Epidermal melanocyte (primary cell): Measurements from ENCODE around the gene KCNH5.

Experiments
- DNase-seq: peaks from one replicate; pipeline ENCODE4 v3.0.0; 2011; ENCODE audit warnings: low spot score; ENCODE audit not compliant: insufficient read length

The KCNH5 gene

GRCh38 chr14:63045234-63045611 lies at the start of gene KCNH5:
KCNH5 (minus strand) TSS chr14:63045458; CDS start chr14:63045186, 272 bp downstream.
- no peak for DNase-seq

DNA sequence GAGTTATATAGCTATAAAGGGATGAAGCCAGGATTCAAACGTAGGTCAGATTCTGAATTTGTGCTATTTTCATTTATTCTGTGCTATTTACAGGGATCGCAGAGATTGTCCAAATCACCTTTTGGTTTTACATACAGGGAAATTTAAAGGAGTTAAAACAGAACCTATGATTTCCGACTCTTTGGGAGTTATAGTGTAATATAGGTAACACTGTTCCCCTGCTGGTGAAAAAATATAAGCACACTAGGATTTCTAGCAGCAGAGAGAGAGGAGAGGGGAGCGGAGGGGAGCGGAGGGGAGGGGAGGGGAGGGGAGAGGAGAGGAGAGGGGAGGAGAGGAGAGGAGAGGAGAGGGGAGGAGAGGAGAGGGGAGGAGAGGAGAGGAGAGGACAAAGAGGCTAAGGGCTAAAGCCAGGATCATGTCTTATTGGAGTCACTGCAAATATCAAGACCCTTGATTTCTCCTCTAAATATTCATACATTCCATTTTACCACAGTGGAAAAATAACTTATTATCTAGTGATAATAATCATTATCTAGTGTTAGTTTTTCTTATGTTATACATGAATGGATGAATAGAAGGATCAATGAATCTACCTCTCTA lies 46.2 kb upstream of the KCNH5 start:
- no peak for DNase-seq

- DNase-seq = no peak
Measured at GRCh38 chr14:63088865-63089264, 43.6 kb upstream of the KCNH5 start.

DNA sequence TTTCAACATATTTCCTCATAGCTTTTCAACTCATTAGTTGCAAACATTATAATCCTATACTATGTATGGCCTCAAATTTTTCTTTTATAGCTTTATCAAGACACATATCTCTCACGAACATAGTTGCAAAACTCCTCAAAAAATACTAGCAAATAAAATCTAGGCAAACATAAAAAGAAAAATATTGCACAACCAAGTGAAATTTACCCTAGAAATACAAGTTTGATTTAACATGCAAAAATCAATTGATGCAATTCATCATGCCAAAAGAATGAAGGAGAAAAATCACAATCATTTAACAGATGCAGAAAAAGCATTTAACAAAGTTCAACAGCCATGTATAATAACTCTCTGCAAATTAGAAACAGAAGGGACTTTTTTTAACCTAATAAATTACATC lies 33.3 kb upstream of the KCNH5 start:
- DNase-seq = no peak

- no peak for DNase-seq
Measured at GRCh38 chr14:63076488-63076887, 31.2 kb upstream of the KCNH5 start.

DNA sequence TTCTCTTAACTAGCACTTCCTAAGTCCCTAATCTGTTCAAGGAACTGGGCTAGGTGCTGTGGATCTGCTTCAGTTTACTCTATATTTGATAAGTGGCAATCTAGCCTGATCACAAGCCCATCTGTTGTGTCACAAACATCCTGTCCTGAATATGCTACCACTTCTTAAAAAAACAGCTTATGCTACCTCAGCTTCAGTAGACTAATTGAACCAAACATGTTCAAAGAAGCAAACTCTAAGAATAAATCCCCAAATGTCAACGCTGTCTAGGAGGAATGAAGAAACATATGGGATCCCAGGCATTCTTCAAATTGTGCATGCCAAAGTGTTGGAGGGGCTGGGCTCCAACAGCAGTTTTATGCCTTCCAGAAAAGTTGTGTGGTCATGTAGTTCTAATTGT lies 10.4 kb upstream of the KCNH5 start:
- DNase-seq = no peak

- DNase-seq = no peak
Measured at GRCh38 chr14:63051992-63052391, 6.7 kb upstream of the KCNH5 start.

DNA sequence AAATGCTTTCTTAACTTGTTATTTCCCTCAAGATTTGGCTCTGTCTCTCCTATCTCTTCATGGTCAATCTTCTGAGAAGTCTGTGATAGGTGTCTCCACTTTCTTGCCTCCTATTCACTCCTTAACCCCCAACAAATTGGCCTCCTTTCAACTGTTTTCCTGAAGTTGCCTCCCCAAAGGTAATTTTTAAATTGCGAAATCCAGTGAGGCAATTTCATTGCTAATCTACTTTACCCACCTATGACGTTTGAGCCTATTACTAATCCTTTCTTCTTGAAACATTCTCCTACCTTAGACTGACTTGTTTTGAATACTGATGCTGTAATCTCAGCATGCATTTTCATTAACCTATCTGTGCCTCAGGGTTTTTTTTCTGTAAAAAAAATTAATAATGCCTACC lies 6.0 kb upstream of the KCNH5 start:
- no peak for DNase-seq

GRCh38 chr14:63050694-63051093 lies 5.4 kb upstream of the KCNH5 start:
- DNase-seq = no peak

GRCh38 chr14:63046339-63047268 lies 1.3 kb upstream of the KCNH5 start:
- DNase-seq = no peak

DNA sequence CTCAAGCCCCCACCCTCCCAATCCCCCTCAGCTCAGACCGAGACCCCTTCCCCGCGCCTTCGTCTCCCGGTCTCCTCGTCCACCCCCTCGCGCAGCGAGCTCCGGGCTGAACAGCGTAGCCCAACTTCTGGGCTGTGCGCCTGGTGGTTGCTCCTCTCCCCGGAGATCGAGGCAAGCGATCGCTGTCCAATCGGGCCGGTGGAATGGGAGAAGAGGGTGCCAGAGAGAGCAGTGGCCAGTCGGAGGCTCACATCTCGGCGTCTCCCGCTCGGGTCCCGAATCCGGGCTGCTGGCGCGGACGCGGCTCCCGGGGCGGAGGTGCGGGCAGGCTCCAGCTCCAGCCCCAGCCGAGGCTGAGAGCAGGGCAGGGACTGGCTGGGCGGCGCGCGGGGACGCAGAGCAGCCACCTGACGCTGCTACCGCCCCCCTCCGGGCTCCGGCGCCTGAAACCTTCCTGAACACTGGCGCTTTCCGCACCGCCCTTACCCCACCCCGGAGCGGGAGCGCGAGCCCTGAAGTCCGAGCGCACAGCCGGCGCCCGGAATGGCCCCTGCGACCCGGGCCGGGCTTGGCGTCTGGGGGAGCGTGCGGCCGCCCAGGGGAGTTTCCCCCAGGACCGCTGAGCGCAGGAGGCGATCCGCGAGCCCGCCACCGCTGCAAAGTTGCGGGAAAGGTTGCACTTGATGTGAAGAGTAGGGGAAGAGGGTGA lies 508 bp upstream of the KCNH5 start:
- DNase-seq = no peak

DNA sequence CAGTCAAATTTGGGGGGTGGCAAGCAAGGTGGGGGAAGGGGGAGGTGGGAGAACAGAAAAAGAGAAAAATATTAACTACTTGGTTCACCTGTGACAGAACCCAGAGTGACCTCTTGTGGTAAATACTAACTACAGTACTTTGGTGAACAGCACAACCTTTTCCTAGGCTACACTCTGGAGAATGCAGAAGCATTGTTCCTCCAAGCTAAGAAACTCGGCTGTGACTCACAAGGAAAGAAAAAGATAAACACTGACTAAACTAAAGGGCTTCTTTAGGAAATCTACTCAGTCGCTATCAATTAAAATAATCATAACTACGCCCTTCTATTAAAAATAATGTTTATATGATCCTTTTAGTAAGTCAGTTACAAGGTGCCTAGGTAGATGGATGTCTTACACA lies 5.4 kb downstream of the KCNH5 start:
- no peak for DNase-seq

- DNase-seq = no peak
Measured at GRCh38 chr14:63032641-63033040, 12.6 kb downstream of the KCNH5 start.

GRCh38 chr14:63032076-63032475 lies 13.2 kb downstream of the KCNH5 start:
- DNase-seq = no peak

- no peak for DNase-seq
Measured at GRCh38 chr14:63030113-63030512, 15.1 kb downstream of the KCNH5 start.

GRCh38 chr14:63027719-63028118 lies 17.5 kb downstream of the KCNH5 start:
- DNase-seq = no peak

- DNase-seq = no peak
Measured at GRCh38 chr14:63026491-63026890, 18.8 kb downstream of the KCNH5 start.

- no peak for DNase-seq
Measured at GRCh38 chr14:63014621-63015020, 30.6 kb downstream of the KCNH5 start.

GRCh38 chr14:63012171-63012570 lies 33.1 kb downstream of the KCNH5 start:
- no peak for DNase-seq

GRCh38 chr14:63011623-63012022 lies 33.6 kb downstream of the KCNH5 start:
- no peak for DNase-seq

DNA sequence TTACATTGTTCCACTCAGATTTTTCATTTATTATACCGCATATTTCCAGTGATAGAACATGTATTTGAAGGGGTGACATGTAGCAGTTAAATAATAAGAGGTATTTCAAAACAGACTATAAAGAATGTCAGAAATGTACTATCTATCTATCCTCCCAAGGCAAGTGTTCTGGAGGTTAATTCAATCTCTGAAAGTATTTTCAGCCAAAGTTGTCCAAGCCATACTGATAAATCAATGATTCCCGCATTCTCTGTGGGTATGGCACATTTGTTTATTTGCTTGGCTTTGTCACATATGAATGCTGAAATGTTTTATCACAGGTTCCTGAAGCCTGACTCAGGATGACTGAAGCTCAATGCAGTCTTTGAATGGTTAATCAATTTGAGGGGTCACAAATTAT lies 35.8 kb downstream of the KCNH5 start:
- DNase-seq = no peak

DNA sequence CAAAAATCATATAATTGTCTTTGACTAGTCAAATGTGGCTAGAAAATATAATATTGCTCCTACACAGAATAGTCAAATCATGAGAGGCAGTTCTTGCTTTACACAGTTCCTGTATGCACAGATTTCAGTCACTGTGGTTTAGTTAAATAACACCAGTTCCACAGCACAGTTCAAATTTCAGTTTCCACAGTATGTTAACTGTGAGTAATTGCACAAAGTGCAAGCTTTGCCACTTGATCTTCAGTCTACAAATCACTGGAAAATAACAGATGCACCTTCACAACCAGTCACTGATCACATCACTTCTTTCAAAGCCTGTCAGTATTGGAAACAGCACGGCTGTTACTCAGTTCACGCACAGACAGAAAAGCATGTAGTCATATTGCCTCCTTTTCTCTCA lies 38.7 kb downstream of the KCNH5 start:
- no peak for DNase-seq
